ENCODE results near the gene BTNL9.

DNA sequence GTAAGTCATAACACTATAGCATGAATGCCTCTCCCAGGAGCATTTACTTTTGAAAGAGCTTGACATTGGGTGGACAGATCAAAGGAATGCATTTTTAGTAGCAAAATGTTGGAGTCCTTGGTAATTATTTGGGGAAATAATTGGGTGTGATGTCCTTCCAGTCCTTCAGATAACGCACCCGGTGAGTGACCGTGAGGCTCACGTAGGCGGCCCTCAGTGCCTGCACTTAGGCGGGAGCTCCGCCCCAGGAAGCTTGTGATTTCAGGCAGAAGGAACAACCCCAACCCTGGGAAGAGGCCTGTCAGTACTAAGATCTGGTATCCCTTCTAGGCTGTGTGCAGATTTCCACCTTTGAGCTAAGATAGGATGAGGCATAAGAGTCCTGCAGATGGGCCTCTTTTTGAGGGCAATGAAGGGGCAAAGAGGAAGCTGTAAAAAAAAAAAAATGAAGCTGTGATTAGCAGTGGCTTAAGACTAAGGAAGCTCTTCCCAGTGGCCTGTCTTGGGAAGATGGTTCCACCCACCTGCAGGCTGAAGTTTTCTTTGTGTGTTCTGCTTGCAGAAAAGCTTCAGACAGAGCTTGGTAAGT is 14.9 kb downstream of the BTNL9 start:
- TF ChIP-seq, protein P1, sequence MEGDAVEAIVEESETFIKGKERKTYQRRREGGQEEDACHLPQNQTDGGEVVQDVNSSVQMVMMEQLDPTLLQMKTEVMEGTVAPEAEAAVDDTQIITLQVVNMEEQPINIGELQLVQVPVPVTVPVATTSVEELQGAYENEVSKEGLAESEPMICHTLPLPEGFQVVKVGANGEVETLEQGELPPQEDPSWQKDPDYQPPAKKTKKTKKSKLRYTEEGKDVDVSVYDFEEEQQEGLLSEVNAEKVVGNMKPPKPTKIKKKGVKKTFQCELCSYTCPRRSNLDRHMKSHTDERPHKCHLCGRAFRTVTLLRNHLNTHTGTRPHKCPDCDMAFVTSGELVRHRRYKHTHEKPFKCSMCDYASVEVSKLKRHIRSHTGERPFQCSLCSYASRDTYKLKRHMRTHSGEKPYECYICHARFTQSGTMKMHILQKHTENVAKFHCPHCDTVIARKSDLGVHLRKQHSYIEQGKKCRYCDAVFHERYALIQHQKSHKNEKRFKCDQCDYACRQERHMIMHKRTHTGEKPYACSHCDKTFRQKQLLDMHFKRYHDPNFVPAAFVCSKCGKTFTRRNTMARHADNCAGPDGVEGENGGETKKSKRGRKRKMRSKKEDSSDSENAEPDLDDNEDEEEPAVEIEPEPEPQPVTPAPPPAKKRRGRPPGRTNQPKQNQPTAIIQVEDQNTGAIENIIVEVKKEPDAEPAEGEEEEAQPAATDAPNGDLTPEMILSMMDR (IDR thresholded peaks at IDR 0.05; ENCODE audit: low read depth, low read length, poor library complexity, severe bottlenecking): no peak
- no peak for TF ChIP-seq EZH2phosphoT487 (IDR thresholded peaks at IDR 0.05; ENCODE audit: borderline replicate concordance, low read length)

Measured in DOHH2 (cell line).